ENCODE data around the gene PRPF38A.

The PRPF38A gene

GRCh38 chr1:52463891-52464290 is 59.5 kb downstream of the PRPF38A start:
- no peak for DNase-seq (ENCODE audit: low spot score)

- DNase-seq (ENCODE audit: low spot score) = no peak
Measured at GRCh38 chr1:52469108-52469507, 64.7 kb downstream of the PRPF38A start.

All from pons (tissue), 1 donor.